C4-2B (cell line): ENCODE data around the gene S100A7.

Source experiments
- ZFX ChIP-seq: fragments of 450-650 bp; IDR thresholded peaks from 2 replicates; pipeline ENCODE4 v1.6.1; 2017
- TF ChIP-seq, protein P1 (sequence below): fragments of 450-650 bp; conservative IDR thresholded peaks from 2 replicates; pipeline ENCODE4 v1.5.1; 2017; ENCODE audit warnings: mild to moderate bottlenecking

DNA sequence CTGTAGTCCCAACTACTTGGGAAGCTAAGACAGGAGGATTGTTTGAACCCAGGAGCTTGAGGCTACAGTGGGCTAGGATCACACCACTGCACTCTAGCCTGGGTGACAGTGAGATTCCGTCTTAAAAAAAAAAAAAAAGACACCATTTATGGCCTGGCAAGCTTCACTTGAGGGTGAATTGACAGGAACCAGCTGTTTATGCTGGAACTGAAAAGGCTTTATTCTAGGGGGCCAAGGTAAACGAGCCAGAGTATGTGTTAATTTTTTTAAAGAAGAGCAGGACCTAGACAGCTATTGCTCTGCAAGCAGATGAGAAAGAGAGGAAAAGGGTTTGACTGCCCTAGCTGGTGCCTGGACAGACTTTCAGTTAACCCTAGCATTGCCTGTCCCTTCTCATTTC is 38.3 kb upstream of the S100A7 start:
- TF ChIP-seq, protein P1, sequence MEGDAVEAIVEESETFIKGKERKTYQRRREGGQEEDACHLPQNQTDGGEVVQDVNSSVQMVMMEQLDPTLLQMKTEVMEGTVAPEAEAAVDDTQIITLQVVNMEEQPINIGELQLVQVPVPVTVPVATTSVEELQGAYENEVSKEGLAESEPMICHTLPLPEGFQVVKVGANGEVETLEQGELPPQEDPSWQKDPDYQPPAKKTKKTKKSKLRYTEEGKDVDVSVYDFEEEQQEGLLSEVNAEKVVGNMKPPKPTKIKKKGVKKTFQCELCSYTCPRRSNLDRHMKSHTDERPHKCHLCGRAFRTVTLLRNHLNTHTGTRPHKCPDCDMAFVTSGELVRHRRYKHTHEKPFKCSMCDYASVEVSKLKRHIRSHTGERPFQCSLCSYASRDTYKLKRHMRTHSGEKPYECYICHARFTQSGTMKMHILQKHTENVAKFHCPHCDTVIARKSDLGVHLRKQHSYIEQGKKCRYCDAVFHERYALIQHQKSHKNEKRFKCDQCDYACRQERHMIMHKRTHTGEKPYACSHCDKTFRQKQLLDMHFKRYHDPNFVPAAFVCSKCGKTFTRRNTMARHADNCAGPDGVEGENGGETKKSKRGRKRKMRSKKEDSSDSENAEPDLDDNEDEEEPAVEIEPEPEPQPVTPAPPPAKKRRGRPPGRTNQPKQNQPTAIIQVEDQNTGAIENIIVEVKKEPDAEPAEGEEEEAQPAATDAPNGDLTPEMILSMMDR: no peak
- TF ChIP-seq ZFX: no peak
